Measurements from ENCODE around the gene PYGM.
A peak's percentile ranks its signal among the peaks of the same experiment; 100 is the strongest.

Gene PYGM

GRCh38 chr11:64766881-64767280, 7.1 kb upstream of the PYGM start:
- DNase-seq: no peak

- DNase-seq: no peak
These were observed 6.3 kb upstream of the PYGM start for GRCh38 chr11:64765851-64766665.

- no peak for DNase-seq
These were observed 5.6 kb upstream of the PYGM start for GRCh38 chr11:64765291-64765850.

- no peak for DNase-seq
These were observed 5.0 kb upstream of the PYGM start for GRCh38 chr11:64764753-64765152.

- no peak for DNase-seq
These were observed 4.4 kb upstream of the PYGM start for GRCh38 chr11:64764040-64764611.

- no peak for DNase-seq
These were observed 3.8 kb upstream of the PYGM start for GRCh38 chr11:64763526-64764039.

- peak; percentile 67 for DNase-seq
These were observed 3.1 kb upstream of the PYGM start for GRCh38 chr11:64762674-64763525.

GRCh38 chr11:64762277-64762673, 2.5 kb upstream of the PYGM start:
- DNase-seq: no peak

GRCh38 chr11:64760759-64761420, 1.1 kb upstream of the PYGM start:
- DNase-seq: no peak

GRCh38 chr11:64759131-64759721, 548 bp downstream of the PYGM start:
- no peak for DNase-seq

GRCh38 chr11:64758330-64759079, 1.3 kb downstream of the PYGM start:
- no peak for DNase-seq

GRCh38 chr11:64757549-64758329, 2.0 kb downstream of the PYGM start:
- DNase-seq: no peak

GRCh38 chr11:64755681-64756361, 4.0 kb downstream of the PYGM start:
- DNase-seq: no peak

GRCh38 chr11:64754919-64755662, 4.7 kb downstream of the PYGM start:
- DNase-seq: no peak

- no peak for DNase-seq
These were observed 5.5 kb downstream of the PYGM start for GRCh38 chr11:64754124-64754918.

- no peak for DNase-seq
These were observed 6.2 kb downstream of the PYGM start for GRCh38 chr11:64753380-64754123.

- DNase-seq: no peak
These were observed 6.8 kb downstream of the PYGM start for GRCh38 chr11:64753019-64753379.

Measured in fibroblast of upper back skin (primary cell).